ENCODE results near the gene GAN.

- TF ChIP-seq EP300 (IDR thresholded peaks at IDR 0.05; ENCODE audit: borderline replicate concordance) (no peak), MAX (IDR thresholded peaks at IDR 0.05) (no peak)
These were observed 45.4 kb downstream of the GAN start for GRCh38 chr16:81360135-81360534.
